Body of pancreas (tissue), 4 donors: ENCODE results near the gene SSTR1. TPM values are rescaled to one million over a fixed set of nuclear protein-coding genes. Genes with fewer than 3 reads are reported as not detected.

Experiments used
- ATAC-seq: fragments of 150-250 bp; one replicate; pipeline ENCODE4 v1.9.1; 2016
- DNase-seq, 4 donors: peaks; one replicate each; pipeline ENCODE4 v3.0.0-alpha.2; 2019
- H3K27ac ChIP-seq, 4 donors: fragments of 200-600 bp; sonication (generic); 1 replicate in 3 of 4; 2 replicates in 1 of 4; pipeline versions ENCODE4 v1.5.1 to v1.6.1; 2016 to 2019; ENCODE audit warnings: mild to moderate bottlenecking in 1 of 4, mixed read lengths in 1 of 4, moderate library complexity in 1 of 4
- H3K27me3 ChIP-seq, 2 donors: fragments of 200-600 bp; sonication (generic); one replicate each; pipeline ENCODE4 v1.6.0; 2016; ENCODE audit warnings: mild to moderate bottlenecking in 1 of 2
- H3K36me3 ChIP-seq, 2 donors: fragments of 200-600 bp; sonication (generic); replicated peaks in 1 of 2; 2 replicates each; pipeline ENCODE4 v1.5.1; 2016; ENCODE audit warnings: low read depth in 2 of 2; ENCODE audit not compliant: insufficient read depth in 1 of 2
- H3K4me1 ChIP-seq: fragments of 200-600 bp; sonication (generic); one replicate; pipeline ENCODE4 v1.6.0; 2016
- H3K4me3 ChIP-seq, 2 donors: fragments of 200-600 bp; sonication (generic); 1 replicate in 1 of 2; 2 replicates in 1 of 2; pipeline ENCODE4 v1.5.1; 2016 to 2019
- H3K9me3 ChIP-seq, 3 donors: fragments of 200-600 bp; sonication (generic); 1 replicate in 2 of 3; 2 replicates in 1 of 3; pipeline ENCODE4 v1.5.1; 2016
- POLR2A ChIP-seq, 3 donors: fragments of 450-650 bp; IDR thresholded peaks; one replicate each; pipeline ENCODE4 v1.6.1; 2016; ENCODE audit warnings: antibody characterized with exemption in 3 of 3, mild to moderate bottlenecking in 2 of 3
- WGBS, 2 donors: methylation state at CpG; one replicate each; pipeline ENCODE4 v1.1.5; 2017; 5-methylcytosine and 5-hydroxymethylcytosine counted together
- intact Hi-C: fragments of 100-400 bp; cut with DNase I; formaldehyde crosslinking; loops from one replicate; pipeline ENCODE4 v1.15.1; 2023
- total RNA-seq, 2 donors: library from RNA; depleted of rRNA; stranded (reverse); fragments of >200 nt; gene quantifications; one replicate each; pipeline ENCODE4 v1.1.0, GENCODE V29; 2016
- TF ChIP-seq, protein P1 (sequence below), 7 experiments: fragments of 450-650 bp in 4 of 7; fragments of 200-600 bp in 3 of 7; sonication (generic) in 3 of 7; IDR thresholded peaks; one replicate each; pipeline ENCODE4 v1.5.1; 2016 to 2019; ENCODE audit warnings: antibody characterized with exemption in 7 of 7

The SSTR1 gene
- total RNA-seq, 2 donors from 2014 or later = 1.3 to 5.3 TPM

DNA sequence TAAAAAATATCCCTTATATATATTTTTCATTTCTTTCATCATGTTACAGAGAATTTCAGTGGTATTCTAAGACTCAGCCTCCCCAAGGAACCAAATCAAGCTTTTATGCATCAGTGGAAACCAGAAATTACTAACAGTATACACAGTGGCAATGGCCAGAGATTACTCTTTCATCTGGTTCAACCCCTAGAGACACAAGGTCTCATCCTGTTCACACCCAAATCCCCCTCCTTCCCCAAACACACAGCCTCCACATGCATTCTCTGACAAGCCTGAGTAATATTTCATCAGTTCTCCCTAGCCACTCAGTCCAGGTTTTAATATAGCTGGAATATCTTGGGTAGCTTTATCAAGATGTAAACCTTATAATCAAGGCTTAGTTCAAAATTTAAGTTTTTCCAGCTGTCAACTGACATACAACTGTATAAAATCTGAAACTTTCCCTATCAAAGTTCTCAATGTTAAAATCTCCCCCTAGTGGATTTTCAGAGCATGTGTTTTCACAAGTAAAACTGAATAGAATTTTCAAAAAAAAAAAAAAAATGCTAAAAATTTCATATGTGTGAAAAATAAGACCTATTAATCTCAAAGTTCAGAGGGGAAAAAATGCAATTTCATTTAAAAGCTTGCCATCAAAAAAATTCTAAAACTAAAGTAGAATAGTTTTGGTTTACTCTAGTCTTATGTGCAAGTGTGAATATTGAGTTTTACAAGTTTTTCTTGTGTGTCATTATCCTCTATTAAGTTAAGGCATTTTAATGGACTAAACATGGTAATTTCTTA lies 10.5 kb upstream of the SSTR1 start:
- no peak for DNase-seq
- ATAC-seq = peak; percentile 30
- no peaks in the 10 kb centered on the region for H3K9me3 ChIP-seq
- H3K4me3 ChIP-seq = no peak overlapping the region
- TF ChIP-seq, protein P1, sequence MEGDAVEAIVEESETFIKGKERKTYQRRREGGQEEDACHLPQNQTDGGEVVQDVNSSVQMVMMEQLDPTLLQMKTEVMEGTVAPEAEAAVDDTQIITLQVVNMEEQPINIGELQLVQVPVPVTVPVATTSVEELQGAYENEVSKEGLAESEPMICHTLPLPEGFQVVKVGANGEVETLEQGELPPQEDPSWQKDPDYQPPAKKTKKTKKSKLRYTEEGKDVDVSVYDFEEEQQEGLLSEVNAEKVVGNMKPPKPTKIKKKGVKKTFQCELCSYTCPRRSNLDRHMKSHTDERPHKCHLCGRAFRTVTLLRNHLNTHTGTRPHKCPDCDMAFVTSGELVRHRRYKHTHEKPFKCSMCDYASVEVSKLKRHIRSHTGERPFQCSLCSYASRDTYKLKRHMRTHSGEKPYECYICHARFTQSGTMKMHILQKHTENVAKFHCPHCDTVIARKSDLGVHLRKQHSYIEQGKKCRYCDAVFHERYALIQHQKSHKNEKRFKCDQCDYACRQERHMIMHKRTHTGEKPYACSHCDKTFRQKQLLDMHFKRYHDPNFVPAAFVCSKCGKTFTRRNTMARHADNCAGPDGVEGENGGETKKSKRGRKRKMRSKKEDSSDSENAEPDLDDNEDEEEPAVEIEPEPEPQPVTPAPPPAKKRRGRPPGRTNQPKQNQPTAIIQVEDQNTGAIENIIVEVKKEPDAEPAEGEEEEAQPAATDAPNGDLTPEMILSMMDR (IDR thresholded peaks at IDR 0.05) = peak; percentile 15 to 63 (median 53)
- no peak for TF ChIP-seq POLR2A (IDR thresholded peaks at IDR 0.05)
- no peaks in the 10 kb centered on the region for H3K27me3 ChIP-seq
- no peaks in the 10 kb centered on the region for H3K4me1 ChIP-seq
- intact Hi-C loops = no loop called here
- H3K27ac ChIP-seq = no peak overlapping the region
- no peaks in the 10 kb centered on the region for H3K36me3 ChIP-seq

DNA sequence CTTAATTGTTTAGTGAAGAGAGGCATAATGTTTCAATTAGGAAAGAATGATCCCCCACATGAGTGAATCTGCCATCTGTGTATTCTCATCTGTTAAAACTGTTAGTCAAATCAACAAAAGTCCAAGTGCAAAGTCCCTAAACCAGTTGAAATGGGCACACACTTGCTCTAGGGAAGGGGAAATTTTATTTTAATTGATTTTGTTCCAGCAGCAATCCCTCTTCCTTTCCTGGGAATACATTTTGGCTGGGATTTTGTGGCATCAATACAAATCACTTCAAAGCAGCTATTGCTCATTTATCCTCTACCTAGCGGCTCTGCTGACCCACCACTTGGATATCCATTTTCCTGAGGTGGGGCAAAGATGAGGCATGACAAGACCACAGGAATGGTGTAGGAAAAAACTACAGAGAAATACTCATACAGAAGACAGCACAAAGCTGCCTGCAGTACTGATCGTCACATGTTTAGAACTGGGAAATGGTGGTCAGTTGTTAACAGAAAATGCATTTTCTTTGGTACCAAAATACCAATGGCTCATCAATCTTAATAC lies 9.8 kb upstream of the SSTR1 start:
- DNase-seq = no peak
- H3K27me3 ChIP-seq = no peaks in the 10 kb centered on the region
- intact Hi-C loops = no loop called here
- no peak for ATAC-seq
- TF ChIP-seq POLR2A (IDR thresholded peaks at IDR 0.05) = no peak
- TF ChIP-seq, protein P1 (IDR thresholded peaks at IDR 0.05) = no peak
- H3K9me3 ChIP-seq = no peaks in the 10 kb centered on the region
- no peak overlapping the region for H3K4me3 ChIP-seq
- H3K27ac ChIP-seq = no peak overlapping the region
- no peaks in the 10 kb centered on the region for H3K4me1 ChIP-seq
- H3K36me3 ChIP-seq = no peaks in the 10 kb centered on the region
- WGBS, 2 donors = 84 to 87% methylated on average over 2 of the region's 2 CpGs

DNA sequence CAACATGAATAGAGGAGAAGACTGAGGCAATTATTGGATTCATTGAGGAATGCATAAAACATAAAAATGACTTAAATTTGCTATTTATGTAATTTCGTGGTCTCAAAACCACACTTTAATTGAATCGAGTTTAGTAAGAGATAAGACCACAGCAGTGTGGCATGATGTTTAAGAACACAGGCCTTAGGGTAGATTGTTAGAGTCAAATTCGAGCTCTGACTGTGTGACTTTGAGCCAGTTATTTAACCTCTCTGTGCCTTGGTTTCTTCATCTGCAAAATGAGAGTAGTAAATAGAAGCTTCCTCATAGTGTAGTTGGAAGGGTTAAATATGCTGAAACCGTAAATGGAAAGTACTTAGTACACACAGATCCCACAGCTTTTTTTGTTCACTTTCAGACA lies 9.3 kb upstream of the SSTR1 start:
- Histone ChIP-seq H3K9me3 (no peaks in the 10 kb centered on the region), H3K4me1 (no peaks in the 10 kb centered on the region), H3K27me3 (no peaks in the 10 kb centered on the region), H3K27ac (no peak overlapping the region), H3K36me3 (no peaks in the 10 kb centered on the region), H3K4me3 (no peak overlapping the region)
- TF ChIP-seq POLR2A (IDR thresholded peaks at IDR 0.05) = no peak
- TF ChIP-seq, protein P1 (IDR thresholded peaks at IDR 0.05) = no peak
- DNase-seq (no peak), ATAC-seq (no peak)
- WGBS, 2 donors = 54 to 61% methylated on average over 4 of the region's 4 CpGs
- intact Hi-C loops = no loop called here

DNA sequence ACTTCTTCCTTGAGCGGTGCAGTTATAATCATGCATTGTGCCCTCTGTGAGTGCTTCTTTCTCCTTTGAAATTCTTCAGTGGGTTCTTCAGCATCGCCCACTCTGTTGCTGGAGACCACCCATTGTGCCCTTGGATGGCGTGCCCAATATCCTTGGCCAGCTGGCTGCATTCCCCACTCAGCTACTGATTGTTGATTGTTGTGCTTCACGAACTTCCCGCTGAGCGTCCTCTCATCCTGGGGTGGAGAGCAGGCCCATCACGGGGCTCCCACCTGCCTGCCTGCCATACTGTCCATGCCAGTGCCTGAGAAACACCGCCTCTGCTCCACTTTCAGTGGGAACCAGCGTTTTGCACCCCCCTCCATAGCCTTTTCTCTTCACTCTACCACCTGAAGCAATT lies 8.6 kb upstream of the SSTR1 start:
- no peak overlapping the region for H3K4me3 ChIP-seq
- TF ChIP-seq, protein P1 (IDR thresholded peaks at IDR 0.05) = no peak
- TF ChIP-seq POLR2A (IDR thresholded peaks at IDR 0.05) = no peak
- no peaks in the 10 kb centered on the region for H3K27me3 ChIP-seq
- no peaks in the 10 kb centered on the region for H3K9me3 ChIP-seq
- intact Hi-C loops = no loop called here
- no peak overlapping the region for H3K27ac ChIP-seq
- H3K36me3 ChIP-seq = no peaks in the 10 kb centered on the region
- no peak for ATAC-seq
- WGBS, 2 donors = 73 to 80% methylated on average over 9 of the region's 9 CpGs
- no peak for DNase-seq
- no peaks in the 10 kb centered on the region for H3K4me1 ChIP-seq

DNA sequence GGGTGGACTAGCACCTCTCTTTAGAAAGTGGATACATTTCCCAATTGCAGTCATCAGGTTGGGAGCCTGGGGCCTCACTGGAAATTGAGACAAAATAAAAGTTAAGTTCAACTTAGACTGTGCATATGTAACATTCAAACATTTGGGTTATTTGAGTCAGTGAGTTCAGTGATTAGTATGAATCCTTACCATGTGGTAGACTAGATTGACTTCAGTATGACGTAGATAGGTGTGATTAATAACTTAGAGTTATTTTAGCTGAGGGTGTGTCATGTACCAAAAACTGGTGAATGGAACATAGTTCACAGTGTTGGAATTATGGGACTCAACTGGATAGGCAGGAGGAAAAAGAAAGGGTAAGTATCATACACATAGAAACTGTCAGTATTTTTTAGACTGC lies 8.0 kb upstream of the SSTR1 start:
- H3K4me3 ChIP-seq = no peak overlapping the region
- H3K36me3 ChIP-seq = no peaks in the 10 kb centered on the region
- no peaks in the 10 kb centered on the region for H3K27me3 ChIP-seq
- intact Hi-C loops = loop anchor here (10.0 kb wide), 1 partner anchor 295 kb away; no protein-coding TSS in a partner anchor
- no peaks in the 10 kb centered on the region for H3K4me1 ChIP-seq
- H3K9me3 ChIP-seq = no peaks in the 10 kb centered on the region
- ATAC-seq (no peak), DNase-seq (no peak)
- no peak overlapping the region for H3K27ac ChIP-seq
- TF ChIP-seq, protein P1 (IDR thresholded peaks at IDR 0.05) = no peak
- TF ChIP-seq POLR2A (IDR thresholded peaks at IDR 0.05) = no peak
- WGBS, 2 donors = 80 to 88% methylated on average over 1 of the region's 1 CpG
